ENCODE data around the gene LRIG3.

- TF ChIP-seq POLR2AphosphoS5 (IDR thresholded peaks at IDR 0.05; ENCODE audit: low read depth, low read length) (no peak), SMC3 (IDR thresholded peaks at IDR 0.05; ENCODE audit: low read depth, low read length) (no peak), EP300 (IDR thresholded peaks at IDR 0.05; ENCODE audit: borderline replicate concordance in 1 of 2, low read depth in 1 of 2, low read length in 1 of 2) (no peak), SIN3A (IDR thresholded peaks at IDR 0.05; ENCODE audit: borderline replicate concordance, low read depth, low read length) (no peak), YY1 (IDR thresholded peaks at IDR 0.05; ENCODE audit: low read depth) (no peak), MAX (IDR thresholded peaks at IDR 0.05; ENCODE audit: low read depth) (no peak)
- TF ChIP-seq, protein P1, sequence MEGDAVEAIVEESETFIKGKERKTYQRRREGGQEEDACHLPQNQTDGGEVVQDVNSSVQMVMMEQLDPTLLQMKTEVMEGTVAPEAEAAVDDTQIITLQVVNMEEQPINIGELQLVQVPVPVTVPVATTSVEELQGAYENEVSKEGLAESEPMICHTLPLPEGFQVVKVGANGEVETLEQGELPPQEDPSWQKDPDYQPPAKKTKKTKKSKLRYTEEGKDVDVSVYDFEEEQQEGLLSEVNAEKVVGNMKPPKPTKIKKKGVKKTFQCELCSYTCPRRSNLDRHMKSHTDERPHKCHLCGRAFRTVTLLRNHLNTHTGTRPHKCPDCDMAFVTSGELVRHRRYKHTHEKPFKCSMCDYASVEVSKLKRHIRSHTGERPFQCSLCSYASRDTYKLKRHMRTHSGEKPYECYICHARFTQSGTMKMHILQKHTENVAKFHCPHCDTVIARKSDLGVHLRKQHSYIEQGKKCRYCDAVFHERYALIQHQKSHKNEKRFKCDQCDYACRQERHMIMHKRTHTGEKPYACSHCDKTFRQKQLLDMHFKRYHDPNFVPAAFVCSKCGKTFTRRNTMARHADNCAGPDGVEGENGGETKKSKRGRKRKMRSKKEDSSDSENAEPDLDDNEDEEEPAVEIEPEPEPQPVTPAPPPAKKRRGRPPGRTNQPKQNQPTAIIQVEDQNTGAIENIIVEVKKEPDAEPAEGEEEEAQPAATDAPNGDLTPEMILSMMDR (IDR thresholded peaks at IDR 0.05), result no peak
These were observed 39.7 kb downstream of the LRIG3 start for GRCh38 chr12:58880639-58881038.

All from SK-N-SH (cell line).